Stomach (tissue), 4 donors: ENCODE measurements around the gene GRAMD1A.

ENCODE experiments used
- CTCF ChIP-seq, 7 experiments: fragments of 450-650 bp in 4 of 7; fragments of 200-600 bp in 3 of 7; sonication (generic) in 3 of 7; IDR thresholded peaks; one replicate each; pipeline ENCODE4 v1.5.1; 2016 to 2019; ENCODE audit warnings: antibody characterized with exemption in 7 of 7, control low read depth in 2 of 7, mild to moderate bottlenecking in 1 of 7
- EP300 ChIP-seq: sonication (generic); formaldehyde crosslinking; IDR thresholded peaks from one replicate; pipeline ENCODE4 v1.6.1; 2017; ENCODE audit warnings: antibody characterized with exemption
- POLR2AphosphoS5 ChIP-seq, 3 donors: sonication (generic); formaldehyde crosslinking; IDR thresholded peaks; one replicate each; pipeline ENCODE4 v1.6.1; 2016; ENCODE audit warnings: antibody characterized with exemption in 3 of 3

- TF ChIP-seq CTCF (IDR thresholded peaks at IDR 0.05) (no peak), POLR2AphosphoS5 (IDR thresholded peaks at IDR 0.05) (no peak), EP300 (no peak)
Measured at GRCh38 chr19:35059799-35060091, 59.6 kb downstream of the GRAMD1A start.
